K562 (cell line): ENCODE measurements around the gene GNS. TPM values are rescaled to one million over a fixed set of nuclear protein-coding genes. Genes with fewer than 3 reads are reported as not detected.

Experiments
- CCNT2 ChIP-seq: IDR thresholded peaks from 2 replicates; pipeline ENCODE4 v1.6.1; 2011; ENCODE audit warnings: borderline replicate concordance, low read depth, mild to moderate bottlenecking, moderate library complexity, mixed read lengths, low read length; ENCODE audit not compliant: insufficient read length; ENCODE audit errors: extremely low read depth
- CHD1 ChIP-seq: fragments of 200-600 bp; sonication (generic); IDR thresholded peaks from one replicate; pipeline ENCODE4 v1.6.1; 2012; ENCODE audit warnings: mild to moderate bottlenecking, moderate library complexity, low read length, inconsistent platforms
- FOXK2 ChIP-seq, 2 experiments: fragments of 450-650 bp; IDR thresholded peaks in 1 of 2; conservative IDR thresholded peaks in 1 of 2; 2 replicates each; pipeline ENCODE4 v1.6.1; 2016; ENCODE audit warnings: low read depth in 2 of 2, mild to moderate bottlenecking in 1 of 2
- FOXM1 ChIP-seq, 2 experiments: fragments of 450-650 bp in 1 of 2; sonication (generic) in 1 of 2; formaldehyde crosslinking in 1 of 2; IDR thresholded peaks; 2 replicates each; pipeline versions ENCODE4 v1.6.1 to v1.9.0; 2017 to 2022; ENCODE audit warnings: low read depth in 2 of 2, mild to moderate bottlenecking in 2 of 2, missing genetic modification reagents in 1 of 2, moderate library complexity in 1 of 2
- GMEB1 ChIP-seq: fragments of 250-450 bp; sonication (Bioruptor Pico); IDR thresholded peaks from 2 replicates; pipeline ENCODE4 v1.4.0; 2020; ENCODE audit warnings: mild to moderate bottlenecking
- HNRNPLL ChIP-seq: fragments of 200-400 bp; formaldehyde crosslinking; IDR thresholded peaks from 2 replicates; pipeline ENCODE4 v1.6.1; 2017; ENCODE audit warnings: low read length, low read depth, mild to moderate bottlenecking; ENCODE audit not compliant: poor library complexity, severe bottlenecking
- L3MBTL2 ChIP-seq: fragments of 450-650 bp; IDR thresholded peaks from 2 replicates; pipeline ENCODE4 v1.6.1; 2016; ENCODE audit warnings: mild to moderate bottlenecking, moderate library complexity
- LEF1 ChIP-seq: fragments of 450-650 bp; IDR thresholded peaks from 2 replicates; pipeline ENCODE4 v1.6.1; 2016; ENCODE audit warnings: mild to moderate bottlenecking
- MAZ ChIP-seq, 2 experiments: fragments of 450-650 bp in 1 of 2; sonication (generic) in 1 of 2; formaldehyde crosslinking; IDR thresholded peaks in 1 of 2; conservative IDR thresholded peaks in 1 of 2; 2 replicates each; pipeline versions ENCODE4 v1.4.0 to v1.5.0; 2020; ENCODE audit warnings: mild to moderate bottlenecking in 1 of 2, missing genetic modification reagents in 1 of 2
- NCOA6 ChIP-seq: fragments of 450-650 bp; IDR thresholded peaks from 2 replicates; pipeline ENCODE4 v1.6.1; 2017; ENCODE audit warnings: mild to moderate bottlenecking
- NR2C1 ChIP-seq, 2 experiments: fragments of 450-650 bp; IDR thresholded peaks; 2 replicates each; pipeline ENCODE4 v1.6.1; 2017; ENCODE audit warnings: mild to moderate bottlenecking in 2 of 2, antibody characterized with exemption in 1 of 2, inconsistent platforms in 1 of 2, missing compliant biosample characterization in 1 of 2, missing genetic modification characterization in 1 of 2
- PHF20 ChIP-seq: fragments of 450-650 bp; IDR thresholded peaks from 2 replicates; pipeline ENCODE4 v1.6.1; 2018; ENCODE audit not compliant: partially characterized antibody
- SRSF3 ChIP-seq: fragments of 200-400 bp; formaldehyde crosslinking; IDR thresholded peaks from 2 replicates; pipeline ENCODE4 v1.6.1; 2016; ENCODE audit warnings: mild to moderate bottlenecking, low read length, moderate library complexity; ENCODE audit not compliant: insufficient read depth
- TBL1XR1 ChIP-seq, 2 experiments: IDR thresholded peaks; 2 replicates each; pipeline ENCODE4 v1.6.1; 2012; ENCODE audit warnings: improper control_type of control experiment in 2 of 2, low read length in 2 of 2, mild to moderate bottlenecking in 1 of 2
- TOE1 ChIP-seq, 2 experiments: fragments of 450-650 bp in 1 of 2; sonication (generic) in 1 of 2; formaldehyde crosslinking in 1 of 2; IDR thresholded peaks; 2 replicates each; pipeline versions ENCODE4 v1.7.1 to v1.8.0; 2016 to 2022; ENCODE audit warnings: borderline replicate concordance in 2 of 2, mild to moderate bottlenecking in 2 of 2, antibody characterized with exemption in 1 of 2, inconsistent platforms in 1 of 2, low read depth in 1 of 2, missing genetic modification reagents in 1 of 2, moderate library complexity in 1 of 2
- ZEB2 ChIP-seq: fragments of 450-650 bp; IDR thresholded peaks from 2 replicates; pipeline ENCODE4 v1.6.1; 2016
- polyA plus RNA-seq, 8 experiments: library from polyadenylated mRNA; depleted of rRNA in 4 of 8; stranded (reverse) in 5 of 8; unstranded in 3 of 8; fragments of >200 nt; fragmentation: Nextera tagmentation in 2 of 8; fragmentation: Illumina TruSeq in 1 of 8; extraction: Ambion mirVana in 2 of 8; extraction: Trizol in 1 of 8; gene quantifications; 2 replicates each; pipeline versions ENCODE4 v1.2.1 to v1.2.3, GENCODE V29; 2011 to 2014; ENCODE audit warnings: inconsistent platforms in 1 of 8, missing spikeins in 1 of 8
- total RNA-seq, 7 experiments: library from RNA; depleted of rRNA in 6 of 7; stranded (reverse); fragments of >200 nt in 6 of 7; fragmentation: Illumina TruSeq in 2 of 7; extraction: Trizol in 2 of 7; gene quantifications; 2 replicates each; pipeline versions ENCODE4 v1.2.1 to v1.2.3, GENCODE V29; 2011 to 2021; ENCODE audit warnings: low replicate concordance in 1 of 7
- TF ChIP-seq, protein P1 (sequence below): fragments of 450-650 bp; formaldehyde crosslinking; IDR thresholded peaks from 2 replicates; pipeline ENCODE4 v1.4.0; 2020; ENCODE audit warnings: mild to moderate bottlenecking, mixed read lengths

The GNS gene
- total and polyA plus RNA-seq, 9 of the 15 experiments (the other 6 are each of a cell fraction or from before 2014, with no cell fraction given), result 4.6 to 30.3 (median 18.9) TPM

DNA sequence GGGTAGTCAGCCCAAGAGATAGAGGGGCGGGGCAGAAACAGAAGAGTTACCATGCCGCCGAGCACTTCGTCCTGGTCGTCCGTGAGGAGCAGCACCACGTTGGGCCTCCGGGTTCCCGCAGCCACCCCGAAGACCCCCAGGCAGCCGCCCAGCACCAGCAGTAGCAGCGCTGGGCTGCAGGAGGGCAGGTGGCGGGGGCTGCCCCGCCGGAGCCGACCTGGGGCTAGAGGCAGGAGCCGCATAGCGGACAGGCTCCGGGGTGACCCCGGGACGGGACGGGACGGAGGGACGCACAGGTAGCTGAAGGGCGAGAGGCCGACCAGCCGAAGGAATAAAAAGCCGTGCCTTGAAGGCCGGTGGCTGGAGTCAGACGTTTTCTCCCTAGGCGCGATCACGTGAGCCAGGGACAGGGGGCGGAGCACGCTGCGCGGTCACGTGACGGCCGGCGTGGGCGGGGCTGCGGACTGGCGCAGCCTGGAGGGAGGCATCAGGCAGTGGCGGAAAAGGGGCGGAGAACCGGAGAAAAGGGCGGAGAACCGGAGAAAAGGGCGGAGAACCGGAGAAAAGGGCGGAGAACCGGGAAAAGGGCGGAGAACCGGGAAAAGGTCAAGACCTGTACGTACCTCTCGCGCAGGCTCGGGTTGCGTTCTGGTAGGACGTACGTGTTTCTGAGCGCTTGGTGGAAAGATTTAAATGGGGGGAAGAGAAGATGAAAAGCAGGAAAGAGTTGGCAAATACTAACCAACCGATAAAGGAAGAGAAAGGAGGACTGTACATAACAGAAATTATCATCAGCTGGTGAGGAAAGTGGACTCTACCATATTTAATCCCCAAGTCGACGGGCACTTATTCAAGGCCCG, at the start of gene GNS (continued):
- TF ChIP-seq, protein P1, sequence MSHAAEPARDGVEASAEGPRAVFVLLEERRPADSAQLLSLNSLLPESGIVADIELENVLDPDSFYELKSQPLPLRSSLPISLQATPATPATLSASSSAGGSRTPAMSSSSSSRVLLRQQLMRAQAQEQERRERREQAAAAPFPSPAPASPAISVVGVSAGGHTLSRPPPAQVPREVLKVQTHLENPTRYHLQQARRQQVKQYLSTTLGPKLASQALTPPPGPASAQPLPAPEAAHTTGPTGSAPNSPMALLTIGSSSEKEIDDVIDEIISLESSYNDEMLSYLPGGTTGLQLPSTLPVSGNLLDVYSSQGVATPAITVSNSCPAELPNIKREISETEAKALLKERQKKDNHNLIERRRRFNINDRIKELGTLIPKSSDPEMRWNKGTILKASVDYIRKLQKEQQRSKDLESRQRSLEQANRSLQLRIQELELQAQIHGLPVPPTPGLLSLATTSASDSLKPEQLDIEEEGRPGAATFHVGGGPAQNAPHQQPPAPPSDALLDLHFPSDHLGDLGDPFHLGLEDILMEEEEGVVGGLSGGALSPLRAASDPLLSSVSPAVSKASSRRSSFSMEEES (CRISPR knock-in tag), result peak; percentile 100
- 0 out of 4 replicates have a peak, but pooled peaks of 1 of the 2 experiments have one; percentile 23 for TF ChIP-seq TBL1XR1 (IDR thresholded peaks at IDR 0.05; ENCODE audit: low read length in 2 of 2)
- peak; percentile 59 for TF ChIP-seq L3MBTL2
- TF ChIP-seq NCOA6, result no peak
- peak; percentile 96 for TF ChIP-seq PHF20
- peak; percentile 100 for TF ChIP-seq TOE1 (IDR thresholded peaks at IDR 0.05; ENCODE audit: borderline replicate concordance)
- no peak for TF ChIP-seq TOE1 (CRISPR knock-in tag; IDR thresholded peaks at IDR 0.05; ENCODE audit: borderline replicate concordance, low read depth)
- TF ChIP-seq ZEB2, result 0 out of 2 replicates have a peak, but pooled peaks have one; percentile 32
- TF ChIP-seq GMEB1, result peak; percentile 81
- TF ChIP-seq FOXK2 (conservative IDR thresholded peaks at IDR 0.05 in 1 of 2, IDR thresholded peaks at IDR 0.05 in 1 of 2; ENCODE audit: low read depth in 2 of 2), result peak; percentile 69 to 88; a peak in 3 of 4 replicates
- TF ChIP-seq FOXM1 (IDR thresholded peaks at IDR 0.05; ENCODE audit: low read depth), result 0 out of 2 replicates have a peak, but pooled peaks have one; percentile 28
- no peak for TF ChIP-seq FOXM1 (CRISPR knock-in tag; IDR thresholded peaks at IDR 0.05; ENCODE audit: low read depth)
- TF ChIP-seq CHD1, result peak; percentile 45
- peak; percentile 70 for TF ChIP-seq CCNT2
- peak; percentile 47; the same call in 1 of the 2 replicates for TF ChIP-seq LEF1
- peak; percentile 80 for TF ChIP-seq NR2C1 (IDR thresholded peaks at IDR 0.05)
- peak; percentile 76 for TF ChIP-seq NR2C1 (tag; IDR thresholded peaks at IDR 0.05)
- no peak for TF ChIP-seq SRSF3
- peak; percentile 97 for TF ChIP-seq HNRNPLL
- TF ChIP-seq MAZ (CRISPR knock-in tag; conservative IDR thresholded peaks at IDR 0.05 in 1 of 2, IDR thresholded peaks at IDR 0.05 in 1 of 2), result peak; percentile 76 to 78; a peak in 3 of 4 replicates
